A673 (cell line): ENCODE data around the gene SLC5A1.

Source experiments
- EZH2 ChIP-seq: fragments of 200-600 bp; sonication (generic); IDR thresholded peaks from 2 replicates; pipeline ENCODE4 v1.6.1; 2017; ENCODE audit warnings: borderline replicate concordance, low read depth, mild to moderate bottlenecking, mixed read lengths, antibody characterized with exemption, low read length; ENCODE audit not compliant: poor library complexity, severe bottlenecking
- TF ChIP-seq, protein P1 (sequence below): fragments of 300-800, 200-600 bp; sonication (generic); conservative IDR thresholded peaks from 2 replicates; pipeline ENCODE4 v1.5.1; 2017; ENCODE audit warnings: low read depth, mild to moderate bottlenecking, antibody characterized with exemption, low read length, moderate library complexity, mixed read lengths

DNA sequence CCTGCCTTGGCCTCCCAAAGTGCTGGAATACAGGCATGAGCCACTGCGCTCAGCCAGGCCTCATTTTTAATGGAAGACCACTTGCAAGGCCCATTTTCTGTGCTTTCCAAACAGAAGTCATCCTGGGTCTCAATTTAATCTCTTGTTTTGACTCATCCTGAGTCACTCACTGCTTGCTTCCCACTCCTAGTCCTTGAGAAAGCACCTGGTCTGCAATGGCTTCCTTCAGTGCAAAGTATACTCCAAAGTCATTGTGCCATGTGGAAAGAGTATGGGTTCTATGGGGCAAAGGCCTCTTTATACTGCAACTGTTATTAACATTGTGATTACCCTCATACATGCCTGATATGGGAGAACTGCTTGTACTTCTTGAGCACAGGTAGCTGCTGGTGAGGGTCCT is 18.3 kb upstream of the SLC5A1 start:
- TF ChIP-seq, protein P1, sequence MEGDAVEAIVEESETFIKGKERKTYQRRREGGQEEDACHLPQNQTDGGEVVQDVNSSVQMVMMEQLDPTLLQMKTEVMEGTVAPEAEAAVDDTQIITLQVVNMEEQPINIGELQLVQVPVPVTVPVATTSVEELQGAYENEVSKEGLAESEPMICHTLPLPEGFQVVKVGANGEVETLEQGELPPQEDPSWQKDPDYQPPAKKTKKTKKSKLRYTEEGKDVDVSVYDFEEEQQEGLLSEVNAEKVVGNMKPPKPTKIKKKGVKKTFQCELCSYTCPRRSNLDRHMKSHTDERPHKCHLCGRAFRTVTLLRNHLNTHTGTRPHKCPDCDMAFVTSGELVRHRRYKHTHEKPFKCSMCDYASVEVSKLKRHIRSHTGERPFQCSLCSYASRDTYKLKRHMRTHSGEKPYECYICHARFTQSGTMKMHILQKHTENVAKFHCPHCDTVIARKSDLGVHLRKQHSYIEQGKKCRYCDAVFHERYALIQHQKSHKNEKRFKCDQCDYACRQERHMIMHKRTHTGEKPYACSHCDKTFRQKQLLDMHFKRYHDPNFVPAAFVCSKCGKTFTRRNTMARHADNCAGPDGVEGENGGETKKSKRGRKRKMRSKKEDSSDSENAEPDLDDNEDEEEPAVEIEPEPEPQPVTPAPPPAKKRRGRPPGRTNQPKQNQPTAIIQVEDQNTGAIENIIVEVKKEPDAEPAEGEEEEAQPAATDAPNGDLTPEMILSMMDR = no peak
- no peak for TF ChIP-seq EZH2
